ENCODE results near the gene CTAGE9. TPM values are rescaled to one million over a fixed set of nuclear protein-coding genes. Genes with fewer than 3 reads are reported as not detected.
"Not testable (repeated sequence)": the region's sequence is repeated elsewhere in the genome, so short reads cannot be mapped to it uniquely, and the experiment has no call there.

CTAGE9 gene
- total RNA-seq, 1 donor from 2014 or later = not detected

GRCh38 chr6:131717836-131718542 lies 7.2 kb upstream of the CTAGE9 start:
- no peak for TF ChIP-seq CTCF (IDR thresholded peaks at IDR 0.05; ENCODE audit: unreplicated experiment)
- H3K4me3 Mint-ChIP-seq (ENCODE audit: unreplicated experiment) = no peak overlapping the region
- no peaks in the 10 kb centered on the region for H3K4me1 Mint-ChIP-seq (ENCODE audit: unreplicated experiment)
- no peak for DNase-seq (ENCODE audit: low spot score)
- H3K27ac Mint-ChIP-seq (ENCODE audit: unreplicated experiment) = no peak overlapping the region
- no peaks in the 10 kb centered on the region for H3K36me3 Mint-ChIP-seq (ENCODE audit: low read depth, unreplicated experiment)
- H3K27me3 Mint-ChIP-seq (ENCODE audit: unreplicated experiment) = peaks cover 3% of the 10 kb centered on the region
- H3K9me3 Mint-ChIP-seq (ENCODE audit: unreplicated experiment) = no peaks in the 10 kb centered on the region

DNA sequence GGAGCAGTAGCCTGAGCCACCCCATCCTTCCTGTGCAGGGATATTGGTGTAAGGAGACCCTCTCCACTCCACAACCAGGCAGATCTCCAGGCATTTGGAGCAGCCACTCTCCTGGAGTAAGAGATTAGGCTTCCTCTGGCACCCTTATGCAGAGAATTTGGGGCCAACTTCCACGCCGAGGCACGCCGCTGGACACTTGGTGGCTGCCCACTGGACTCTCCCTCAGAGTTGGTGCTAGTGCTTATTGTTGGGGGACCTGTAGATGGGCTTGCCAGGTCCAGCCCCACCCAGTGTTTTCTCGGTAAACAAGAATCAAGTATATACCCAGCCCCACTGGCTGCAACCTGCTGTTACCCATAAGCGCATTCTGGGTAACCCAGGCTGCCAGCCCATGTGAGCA lies 4.8 kb upstream of the CTAGE9 start:
- not testable (repeated sequence) for H3K9me3 Mint-ChIP-seq (ENCODE audit: unreplicated experiment); H3K27me3 Mint-ChIP-seq (ENCODE audit: unreplicated experiment); H3K36me3 Mint-ChIP-seq (ENCODE audit: low read depth, unreplicated experiment); H3K4me1 Mint-ChIP-seq (ENCODE audit: unreplicated experiment); H3K4me3 Mint-ChIP-seq (ENCODE audit: unreplicated experiment); DNase-seq (ENCODE audit: low spot score); H3K27ac Mint-ChIP-seq (ENCODE audit: unreplicated experiment)

DNA sequence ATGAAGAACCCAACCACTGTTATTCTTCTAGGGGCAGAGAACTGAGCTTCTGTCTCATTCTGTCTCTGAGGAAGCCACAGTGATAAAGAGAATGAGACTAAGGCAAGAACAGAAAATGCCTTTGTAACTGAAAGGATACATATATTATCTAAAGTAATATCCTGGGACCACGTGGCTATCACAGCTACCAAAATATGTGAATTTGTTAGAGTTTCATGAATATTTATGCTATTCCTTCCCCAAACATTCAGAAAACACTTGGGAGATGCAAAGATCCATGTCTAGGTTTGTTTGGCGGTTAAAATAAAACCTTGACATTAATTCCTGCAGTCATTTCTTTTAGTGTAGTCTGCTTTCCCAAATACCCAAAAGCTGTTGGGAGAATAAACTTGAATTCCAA lies 6.9 kb downstream of the CTAGE9 start:
- H3K4me3 Mint-ChIP-seq (ENCODE audit: unreplicated experiment); H3K4me1 Mint-ChIP-seq (ENCODE audit: unreplicated experiment): not testable (repeated sequence)

DNA sequence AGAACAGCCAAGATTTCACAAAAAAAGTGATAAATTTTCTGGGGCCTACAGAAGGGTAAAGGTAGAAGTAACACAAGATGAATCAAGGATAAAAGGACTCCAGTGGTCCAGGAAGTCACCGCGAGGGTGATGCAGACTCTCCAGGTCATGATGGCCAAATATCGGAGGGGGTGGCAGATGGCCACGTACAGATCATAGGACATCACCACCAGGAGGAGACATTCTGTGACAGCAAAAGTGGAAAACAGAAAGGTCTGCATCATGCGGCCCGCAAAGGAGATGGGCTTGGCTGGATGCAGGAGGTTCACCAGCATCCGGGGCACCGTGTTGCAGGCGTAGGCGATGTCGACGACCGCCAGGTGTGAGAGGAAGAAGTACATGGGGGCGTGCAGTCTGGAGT lies 10.0 kb downstream of the CTAGE9 start:
- H3K36me3 Mint-ChIP-seq (ENCODE audit: low read depth, unreplicated experiment); H3K4me1 Mint-ChIP-seq (ENCODE audit: unreplicated experiment); H3K27ac Mint-ChIP-seq (ENCODE audit: unreplicated experiment); DNase-seq (ENCODE audit: low spot score); H3K9me3 Mint-ChIP-seq (ENCODE audit: unreplicated experiment); H3K27me3 Mint-ChIP-seq (ENCODE audit: unreplicated experiment); H3K4me3 Mint-ChIP-seq (ENCODE audit: unreplicated experiment): not testable (repeated sequence)

More for the DNA sequence above, 6.9 kb downstream of the CTAGE9 start:
- DNase-seq (ENCODE audit: low spot score); H3K9me3 Mint-ChIP-seq (ENCODE audit: unreplicated experiment); H3K27ac Mint-ChIP-seq (ENCODE audit: unreplicated experiment); H3K36me3 Mint-ChIP-seq (ENCODE audit: low read depth, unreplicated experiment); H3K27me3 Mint-ChIP-seq (ENCODE audit: unreplicated experiment): not testable (repeated sequence)

GRCh38 chr6:131696956-131697355 lies 13.9 kb downstream of the CTAGE9 start:
- Mint-ChIP-seq H3K4me1 (ENCODE audit: unreplicated experiment) (peaks cover 7% of the 10 kb centered on the region), H3K9me3 (ENCODE audit: unreplicated experiment) (no peaks in the 10 kb centered on the region), H3K27me3 (ENCODE audit: unreplicated experiment) (no peaks in the 10 kb centered on the region), H3K27ac (ENCODE audit: unreplicated experiment) (no peak overlapping the region), H3K4me3 (ENCODE audit: unreplicated experiment) (no peak overlapping the region), H3K36me3 (ENCODE audit: low read depth, unreplicated experiment) (no peaks in the 10 kb centered on the region)
- DNase-seq (ENCODE audit: low spot score) = no peak
- no peak for TF ChIP-seq CTCF (IDR thresholded peaks at IDR 0.05; ENCODE audit: unreplicated experiment)

DNA sequence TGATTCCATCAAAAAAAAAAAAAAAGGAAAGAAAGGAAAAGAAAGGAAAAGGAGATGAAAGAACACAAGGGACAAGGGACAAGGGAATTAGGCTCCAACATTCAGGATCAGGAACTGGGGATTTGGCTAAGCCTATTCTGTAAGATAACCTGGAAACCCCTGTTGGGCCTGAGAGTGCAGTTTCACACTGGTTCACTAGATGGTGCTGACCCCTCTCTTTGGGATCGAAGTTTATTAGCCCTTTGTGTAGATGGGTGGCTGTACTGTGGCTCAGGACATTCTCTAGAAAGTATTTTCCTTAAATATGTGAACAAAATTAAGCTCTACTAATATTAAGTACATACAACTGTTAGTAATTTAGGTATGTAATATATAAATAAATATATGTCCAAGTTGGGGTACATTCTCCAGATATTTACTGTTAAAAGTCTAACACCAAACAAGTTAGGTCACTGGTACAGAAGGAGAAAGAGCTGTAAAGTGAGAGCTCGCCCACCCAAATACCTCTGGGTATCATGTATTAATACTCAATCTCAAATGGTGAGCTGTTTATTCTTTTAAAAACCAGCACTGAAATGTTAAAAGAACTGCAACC lies 15.9 kb downstream of the CTAGE9 start:
- H3K4me1 Mint-ChIP-seq (ENCODE audit: unreplicated experiment) = peaks cover 7% of the 10 kb centered on the region

More for the DNA sequence above, 15.9 kb downstream of the CTAGE9 start:
- Mint-ChIP-seq H3K27me3 (ENCODE audit: unreplicated experiment) (no peaks in the 10 kb centered on the region), H3K27ac (ENCODE audit: unreplicated experiment) (no peak overlapping the region), H3K36me3 (ENCODE audit: low read depth, unreplicated experiment) (no peaks in the 10 kb centered on the region), H3K4me3 (ENCODE audit: unreplicated experiment) (no peak overlapping the region), H3K9me3 (ENCODE audit: unreplicated experiment) (no peaks in the 10 kb centered on the region)
- TF ChIP-seq CTCF (IDR thresholded peaks at IDR 0.05; ENCODE audit: unreplicated experiment) = peak; percentile 60
- peak; percentile 70 for DNase-seq (ENCODE audit: low spot score)

All from endothelial cell (in vitro differentiated cells).